SK-N-SH (cell line): ENCODE results near the gene NBL1. TPM values are rescaled to one million over a fixed set of nuclear protein-coding genes. Genes with fewer than 3 reads are reported as not detected.

Source experiments
- CTCF ChIA-PET: fragments of 300-600, 350-600 bp; formaldehyde crosslinking; extraction: SDS; loops from one replicate; lab custom pipeline; 2021; lab: Yijun Ruan, JAX
- POLR2A ChIA-PET: fragments of 350-600 bp; sonication (Branson Sonifier 250); formaldehyde crosslinking; extraction: SDS; loops from one replicate; lab custom pipeline; 2020; ENCODE audit warnings: antibody characterized with exemption, inconsistent platforms; lab: Yijun Ruan, JAX
- DNase-seq: peaks from one replicate; pipeline ENCODE4 v3.0.0; 2012
- H2AFZ ChIP-seq: fragments of 200-600 bp; sonication (generic); 2 replicates; pipeline ENCODE4 v1.8.1; 2016; ENCODE audit warnings: antibody characterized with exemption, mild to moderate bottlenecking, low read depth
- H3F3A ChIP-seq: fragments of 200-600 bp; sonication (generic); replicated peaks from 2 replicates; pipeline ENCODE3; 2016; ENCODE audit warnings: antibody characterized with exemption, mild to moderate bottlenecking; ENCODE audit not compliant: insufficient read depth
- H3K27ac ChIP-seq, 2 experiments: fragments of 200-500 bp in 1 of 2; fragments of 200-600 bp in 1 of 2; sonication (Bioruptor generic) in 1 of 2; sonication (generic), shearing (Covaris generic) in 1 of 2; 2 replicates each; pipeline versions ENCODE4 v1.5.1 to v1.6.1; 2014 to 2016; ENCODE audit warnings: low read depth in 2 of 2, inconsistent platforms in 1 of 2, low read length in 1 of 2, mild to moderate bottlenecking in 1 of 2, mixed read lengths in 1 of 2
- H3K27me3 ChIP-seq: fragments of 200-600 bp; sonication (generic), shearing (Covaris generic); 2 replicates; pipeline ENCODE4 v1.6.1; 2016; ENCODE audit warnings: mixed run types; ENCODE audit not compliant: insufficient read depth
- H3K36me3 ChIP-seq, 2 experiments: fragments of 200-500 bp in 1 of 2; fragments of 200-600 bp in 1 of 2; sonication (Bioruptor generic) in 1 of 2; sonication (generic) in 1 of 2; replicated peaks in 1 of 2; 2 replicates each; pipeline versions ENCODE3 to v1.5.1; 2014 to 2016; ENCODE audit warnings: low read length in 1 of 2, mild to moderate bottlenecking in 1 of 2; ENCODE audit not compliant: insufficient read depth in 2 of 2, control insufficient read depth in 1 of 2
- H3K4me1 ChIP-seq, 2 experiments: fragments of 200-500 bp in 1 of 2; fragments of 200-600 bp in 1 of 2; sonication (Bioruptor generic) in 1 of 2; sonication (generic), shearing (Covaris generic) in 1 of 2; 2 replicates each; pipeline versions ENCODE4 v1.5.1 to v1.6.1; 2014 to 2016; ENCODE audit warnings: low read depth in 1 of 2, low read length in 1 of 2, mixed run types in 1 of 2; ENCODE audit not compliant: insufficient read depth in 2 of 2, control insufficient read depth in 1 of 2
- H3K4me2 ChIP-seq: fragments of 200-600 bp; sonication (generic), shearing (Covaris generic); 2 replicates; pipeline ENCODE4 v1.6.1; 2017; ENCODE audit warnings: mixed run types
- H3K4me3 ChIP-seq, 2 experiments: fragments of 200-500 bp in 1 of 2; fragments of 200-600 bp in 1 of 2; sonication (Bioruptor generic) in 1 of 2; sonication (generic), shearing (Covaris generic) in 1 of 2; 2 replicates each; pipeline versions ENCODE4 v1.5.1 to v1.8.1; 2014 to 2016; ENCODE audit warnings: low read depth in 2 of 2, inconsistent platforms in 1 of 2, low read length in 1 of 2, mild to moderate bottlenecking in 1 of 2, mixed read lengths in 1 of 2, moderate library complexity in 1 of 2
- H3K79me2 ChIP-seq: fragments of 200-600 bp; sonication (generic); 2 replicates; pipeline ENCODE4 v1.8.1; 2017; ENCODE audit warnings: mild to moderate bottlenecking; ENCODE audit not compliant: insufficient read depth
- H3K9ac ChIP-seq: fragments of 200-600 bp; sonication (generic); 2 replicates; pipeline ENCODE4 v1.6.1; 2017; ENCODE audit warnings: mixed run types
- H3K9me2 ChIP-seq: fragments of 200-600 bp; sonication (generic); 2 replicates; pipeline ENCODE4 v1.6.1; 2017; ENCODE audit warnings: mixed run types
- H3K9me3 ChIP-seq: fragments of 200-600 bp; sonication (generic); 2 replicates; pipeline ENCODE4 v1.6.1; 2017; ENCODE audit warnings: mixed run types, mild to moderate bottlenecking, moderate library complexity
- H4K20me1 ChIP-seq: fragments of 200-600 bp; sonication (generic); 2 replicates; pipeline ENCODE4 v1.6.1; 2017; ENCODE audit warnings: mild to moderate bottlenecking, mixed run types; ENCODE audit not compliant: insufficient read depth
- CHD2 ChIP-seq: fragments of 150-350 bp; IDR thresholded peaks from 2 replicates; pipeline ENCODE4 v1.6.1; 2018; ENCODE audit warnings: low read length; ENCODE audit not compliant: partially characterized antibody
- FOSL2 ChIP-seq: IDR thresholded peaks from 2 replicates; pipeline ENCODE4 v1.4.0; 2012; ENCODE audit warnings: low read depth, mild to moderate bottlenecking, moderate library complexity, borderline replicate concordance
- FOXM1 ChIP-seq: IDR thresholded peaks from 2 replicates; pipeline ENCODE4 v1.4.0; 2012; ENCODE audit warnings: low read depth, mild to moderate bottlenecking
- GATA2 ChIP-seq: sonication (generic); formaldehyde crosslinking; IDR thresholded peaks from 2 replicates; pipeline ENCODE4 v1.5.0; 2020; ENCODE audit warnings: mild to moderate bottlenecking, missing genetic modification reagents
- JUND ChIP-seq: IDR thresholded peaks from 2 replicates; pipeline ENCODE4 v1.4.0; 2012
- MEF2A ChIP-seq: IDR thresholded peaks from 2 replicates; pipeline ENCODE4 v1.4.0; 2012; ENCODE audit warnings: low read depth, borderline replicate concordance
- MXI1 ChIP-seq: IDR thresholded peaks from 2 replicates; pipeline ENCODE4 v1.6.1; 2012; ENCODE audit warnings: mild to moderate bottlenecking, low read depth, low read length, improper control_type of control experiment
- NRF1 ChIP-seq: IDR thresholded peaks from 2 replicates; pipeline ENCODE4 v1.6.1; 2012; ENCODE audit warnings: low read depth, mild to moderate bottlenecking, low read length
- POLR2AphosphoS5 ChIP-seq: IDR thresholded peaks from 2 replicates; pipeline ENCODE4 v1.6.1; 2012; ENCODE audit warnings: low read depth, low read length
- SIN3A ChIP-seq: IDR thresholded peaks from 2 replicates; pipeline ENCODE4 v1.6.1; 2012; ENCODE audit warnings: low read depth, mild to moderate bottlenecking, low read length, moderate library complexity, borderline replicate concordance
- TAF1 ChIP-seq: IDR thresholded peaks from 2 replicates; pipeline ENCODE4 v1.6.1; 2012; ENCODE audit warnings: low read depth, mild to moderate bottlenecking, low read length, moderate library complexity, borderline replicate concordance
- TEAD4 ChIP-seq: IDR thresholded peaks from 2 replicates; pipeline ENCODE4 v1.4.0; 2012; ENCODE audit warnings: mild to moderate bottlenecking, borderline replicate concordance; ENCODE audit not compliant: insufficient read depth
- WGBS: methylation state at CpG from one replicate; pipeline ENCODE4 v1.1.6; 2017; ENCODE audit warnings: low lambda C conversion rate; 5-methylcytosine and 5-hydroxymethylcytosine counted together
- polyA plus RNA-seq, 3 experiments: library from polyadenylated mRNA; depleted of rRNA; stranded (reverse); fragments of >200 nt; gene quantifications; 2 replicates each; pipeline ENCODE4 v1.2.3, GENCODE V29; 2012
- TF ChIP-seq, protein P1 (sequence below): IDR thresholded peaks from 2 replicates; pipeline ENCODE4 v1.6.1; 2012; ENCODE audit warnings: mild to moderate bottlenecking, low read depth, low read length, moderate library complexity
- TF ChIP-seq, protein P2 (sequence below): IDR thresholded peaks from 2 replicates; pipeline ENCODE4 v1.4.0; 2012; ENCODE audit warnings: low read depth
- TF ChIP-seq, protein P3 (sequence below): fragments of 200-600 bp; sonication (generic); IDR thresholded peaks from 2 replicates; pipeline ENCODE4 v1.6.1; 2017; ENCODE audit warnings: antibody characterized with exemption, mild to moderate bottlenecking, moderate library complexity

The NBL1 gene
- polyA plus RNA-seq, 1 of the 3 experiments (the other 2 are of a cell fraction) = 36.1 TPM

DNA sequence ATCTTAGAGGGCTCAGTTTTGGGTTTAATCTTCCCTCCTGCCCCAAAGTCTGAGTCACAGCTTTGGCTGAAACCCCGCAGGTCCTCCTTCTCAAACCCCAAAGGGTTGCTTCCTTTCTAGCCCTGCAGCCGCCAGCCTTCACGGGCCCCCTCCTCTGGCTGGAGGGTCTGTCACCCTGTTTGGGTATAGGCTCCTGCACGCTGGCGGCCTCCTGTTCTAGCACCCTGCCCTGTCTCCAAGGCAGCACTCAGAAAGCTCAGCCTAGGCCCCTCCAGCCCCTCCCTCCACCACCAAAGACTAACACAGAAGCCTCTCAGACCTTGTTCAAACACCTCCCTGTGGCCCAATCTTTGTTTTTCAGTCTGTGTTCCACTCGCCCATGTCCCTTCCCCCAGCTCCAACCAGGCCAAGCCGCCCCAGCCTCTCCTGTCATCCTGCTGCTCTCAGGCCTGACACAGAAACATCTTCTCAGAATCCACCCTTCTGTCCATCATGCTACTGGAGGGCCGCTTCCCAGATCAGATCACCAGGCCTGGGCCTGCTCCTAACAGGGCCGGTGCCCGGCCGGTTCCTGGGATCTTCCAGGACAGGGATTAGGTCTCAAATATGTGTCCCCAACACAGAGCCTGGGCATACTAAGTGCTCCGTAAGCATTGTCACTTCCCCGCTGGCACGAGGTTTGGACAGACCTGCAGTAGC lies 56.1 kb downstream of the NBL1 start:
- CTCF ChIA-PET = interaction anchor here (0.8 to 17.6 kb wide), 2 partner anchors 9 to 31 kb away, joined by 3 to 553 read pairs; partner anchors contain the start of gene HTR6
- TF ChIP-seq TAF1 (no peak), JUND (no peak), POLR2AphosphoS5 (no peak), FOSL2 (no peak), GATA2 (CRISPR knock-in tag) (no peak), MXI1 (no peak), SIN3A (no peak), CHD2 (no peak), TEAD4 (no peak), FOXM1 (no peak), MEF2A (no peak), NRF1 (no peak)
- TF ChIP-seq, protein P1, sequence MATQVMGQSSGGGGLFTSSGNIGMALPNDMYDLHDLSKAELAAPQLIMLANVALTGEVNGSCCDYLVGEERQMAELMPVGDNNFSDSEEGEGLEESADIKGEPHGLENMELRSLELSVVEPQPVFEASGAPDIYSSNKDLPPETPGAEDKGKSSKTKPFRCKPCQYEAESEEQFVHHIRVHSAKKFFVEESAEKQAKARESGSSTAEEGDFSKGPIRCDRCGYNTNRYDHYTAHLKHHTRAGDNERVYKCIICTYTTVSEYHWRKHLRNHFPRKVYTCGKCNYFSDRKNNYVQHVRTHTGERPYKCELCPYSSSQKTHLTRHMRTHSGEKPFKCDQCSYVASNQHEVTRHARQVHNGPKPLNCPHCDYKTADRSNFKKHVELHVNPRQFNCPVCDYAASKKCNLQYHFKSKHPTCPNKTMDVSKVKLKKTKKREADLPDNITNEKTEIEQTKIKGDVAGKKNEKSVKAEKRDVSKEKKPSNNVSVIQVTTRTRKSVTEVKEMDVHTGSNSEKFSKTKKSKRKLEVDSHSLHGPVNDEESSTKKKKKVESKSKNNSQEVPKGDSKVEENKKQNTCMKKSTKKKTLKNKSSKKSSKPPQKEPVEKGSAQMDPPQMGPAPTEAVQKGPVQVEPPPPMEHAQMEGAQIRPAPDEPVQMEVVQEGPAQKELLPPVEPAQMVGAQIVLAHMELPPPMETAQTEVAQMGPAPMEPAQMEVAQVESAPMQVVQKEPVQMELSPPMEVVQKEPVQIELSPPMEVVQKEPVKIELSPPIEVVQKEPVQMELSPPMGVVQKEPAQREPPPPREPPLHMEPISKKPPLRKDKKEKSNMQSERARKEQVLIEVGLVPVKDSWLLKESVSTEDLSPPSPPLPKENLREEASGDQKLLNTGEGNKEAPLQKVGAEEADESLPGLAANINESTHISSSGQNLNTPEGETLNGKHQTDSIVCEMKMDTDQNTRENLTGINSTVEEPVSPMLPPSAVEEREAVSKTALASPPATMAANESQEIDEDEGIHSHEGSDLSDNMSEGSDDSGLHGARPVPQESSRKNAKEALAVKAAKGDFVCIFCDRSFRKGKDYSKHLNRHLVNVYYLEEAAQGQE = no peak
- TF ChIP-seq, protein P2, sequence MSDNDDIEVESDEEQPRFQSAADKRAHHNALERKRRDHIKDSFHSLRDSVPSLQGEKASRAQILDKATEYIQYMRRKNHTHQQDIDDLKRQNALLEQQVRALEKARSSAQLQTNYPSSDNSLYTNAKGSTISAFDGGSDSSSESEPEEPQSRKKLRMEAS = no peak
- TF ChIP-seq, protein P3, sequence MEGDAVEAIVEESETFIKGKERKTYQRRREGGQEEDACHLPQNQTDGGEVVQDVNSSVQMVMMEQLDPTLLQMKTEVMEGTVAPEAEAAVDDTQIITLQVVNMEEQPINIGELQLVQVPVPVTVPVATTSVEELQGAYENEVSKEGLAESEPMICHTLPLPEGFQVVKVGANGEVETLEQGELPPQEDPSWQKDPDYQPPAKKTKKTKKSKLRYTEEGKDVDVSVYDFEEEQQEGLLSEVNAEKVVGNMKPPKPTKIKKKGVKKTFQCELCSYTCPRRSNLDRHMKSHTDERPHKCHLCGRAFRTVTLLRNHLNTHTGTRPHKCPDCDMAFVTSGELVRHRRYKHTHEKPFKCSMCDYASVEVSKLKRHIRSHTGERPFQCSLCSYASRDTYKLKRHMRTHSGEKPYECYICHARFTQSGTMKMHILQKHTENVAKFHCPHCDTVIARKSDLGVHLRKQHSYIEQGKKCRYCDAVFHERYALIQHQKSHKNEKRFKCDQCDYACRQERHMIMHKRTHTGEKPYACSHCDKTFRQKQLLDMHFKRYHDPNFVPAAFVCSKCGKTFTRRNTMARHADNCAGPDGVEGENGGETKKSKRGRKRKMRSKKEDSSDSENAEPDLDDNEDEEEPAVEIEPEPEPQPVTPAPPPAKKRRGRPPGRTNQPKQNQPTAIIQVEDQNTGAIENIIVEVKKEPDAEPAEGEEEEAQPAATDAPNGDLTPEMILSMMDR = no peak
- TF ChIP-seq, all 33 proteins: peak for 0
- no peak overlapping the region for H3K27ac ChIP-seq
- no peak overlapping the region for H3K4me3 ChIP-seq
- H3K4me1 ChIP-seq = peaks cover 0 to 6% of the 10 kb centered on the region in 2 experiments; a peak in 1 of 4 replicates
- POLR2A ChIA-PET = no interaction called here
- H3F3A ChIP-seq = no peaks in the 10 kb centered on the region
- H2AFZ ChIP-seq = no peak overlapping the region
- no peak for DNase-seq
- no peaks in the 10 kb centered on the region for H3K79me2 ChIP-seq
- no peak overlapping the region for H3K4me2 ChIP-seq
- no peaks in the 10 kb centered on the region for H3K27me3 ChIP-seq
- WGBS = 91% methylated on average over 10 of the region's 14 CpGs
- no peaks in the 10 kb centered on the region for H3K9me2 ChIP-seq
- no peaks in the 10 kb centered on the region for H3K36me3 ChIP-seq
- H3K9me3 ChIP-seq = no peaks in the 10 kb centered on the region
- no peak overlapping the region for H3K9ac ChIP-seq
- H4K20me1 ChIP-seq = no peaks in the 10 kb centered on the region
